ENCODE measurements around the gene GPR37L1. TPM values are rescaled to one million over a fixed set of nuclear protein-coding genes. Genes with fewer than 3 reads are reported as not detected.
"Not testable (repeated sequence)": the region's sequence is repeated elsewhere in the genome, so short reads cannot be mapped to it uniquely, and the experiment has no call there.

Gene GPR37L1
- total and polyA plus RNA-seq, 2 of the 4 experiments (the other 2 are of a cell fraction), result 0.02 TPM; not detected in 1

DNA sequence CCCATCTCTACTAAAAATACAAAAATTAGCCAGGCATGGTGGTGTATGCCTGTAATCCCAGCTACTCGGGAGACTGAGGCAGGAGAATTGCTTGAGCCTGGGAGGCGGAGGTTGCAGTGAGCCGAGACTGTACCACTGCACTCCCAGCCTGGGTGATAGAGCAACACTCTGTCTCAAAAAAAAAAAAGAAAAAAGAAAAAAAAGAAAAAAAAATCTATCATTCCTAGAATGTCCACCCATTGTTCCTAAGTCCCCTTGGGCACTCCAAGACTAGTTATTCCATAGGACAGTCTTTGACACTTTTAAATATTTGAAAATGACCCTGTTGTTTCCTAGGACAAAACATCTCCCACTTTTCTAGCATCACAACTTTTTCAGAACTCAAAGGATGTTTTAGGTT is 18.8 kb downstream of the GPR37L1 start:
- BruUV-seq (replicated peaks); dilution Hi-C loops (cut with HindIII; ENCODE audit: low sequenced_read_pairs, unreplicated experiment): not testable (repeated sequence)
- in situ Hi-C loops (cut with MboI; ENCODE audit: low sequenced_read_pairs), result loop anchor here (25.0 kb wide), 1 partner anchor 604 kb away; the partner anchor contains the start of gene NAV1

More for the DNA sequence above, 18.8 kb downstream of the GPR37L1 start:
- H3K4me2 ChIP-seq (ENCODE audit: low read depth, low read length); POLR2A ChIA-PET (ENCODE audit: unreplicated experiment); H2AK9ac ChIP-seq (replicated peaks; ENCODE audit: low read depth, low read length, poor library complexity); H3K18ac ChIP-seq (ENCODE audit: low read depth, low read length); H2BK5ac ChIP-seq (ENCODE audit: low read depth, low read length, poor library complexity, severe bottlenecking); H3K27ac ChIP-seq (ENCODE audit: insufficient read depth, low read length); H3K56ac ChIP-seq (ENCODE audit: extremely low read depth, insufficient read depth, low read length); H2BK20ac ChIP-seq (ENCODE audit: low read depth, low read length); H3K23ac ChIP-seq (ENCODE audit: low read depth, low read length); H2AK5ac ChIP-seq (ENCODE audit: low read depth, low read length); H3K9ac ChIP-seq (ENCODE audit: low read depth, low read length); intact Hi-C loops (cut with micrococcal nuclease); H4K8ac ChIP-seq (ENCODE audit: low read depth in 2 of 2, low read length in 2 of 2); ATAC-seq (ENCODE audit: low read depth); H3K4ac ChIP-seq (ENCODE audit: low read depth, low read length); H2AFZ ChIP-seq (replicated peaks; ENCODE audit: low read length, poor library complexity); CTCF ChIA-PET; H3K4me1 ChIP-seq (ENCODE audit: control insufficient read depth, insufficient read depth, low read length); H3K27me3 ChIP-seq (ENCODE audit: control insufficient read depth, insufficient read depth, low read length); H2BK120ac ChIP-seq (ENCODE audit: low read depth, low read length); H4K91ac ChIP-seq (ENCODE audit: insufficient read depth, low read depth, low read length); H3K4me3 ChIP-seq (ENCODE audit: insufficient read depth, low read depth, low read length); H2BK15ac ChIP-seq (ENCODE audit: low read depth, low read length); DNase-seq; H4K5ac ChIP-seq (ENCODE audit: low read depth, low read length); H3K9me3 ChIP-seq (ENCODE audit: control insufficient read depth, insufficient read depth, low read length); H3K14ac ChIP-seq (replicated peaks; ENCODE audit: low read depth, low read length): not testable (repeated sequence)
- Histone ChIP-seq H3K9me1 (ENCODE audit: insufficient read depth, low read length) (peaks cover 15% of the 10 kb centered on the region; the same call in 1 of the 2 replicates), H3K36me3 (ENCODE audit: control insufficient read depth, insufficient read depth, low read length) (peaks cover 15% of the 10 kb centered on the region; the same call in 1 of the 2 replicates), H3K79me1 (ENCODE audit: low read depth in 1 of 2, low read length in 2 of 2) (peaks cover 31 to 66% of the 10 kb centered on the region in 2 experiments), H4K20me1 (ENCODE audit: insufficient read depth, low read length) (peaks cover 60% of the 10 kb centered on the region)
- no CpG with 5 or more reads among the region's 3 CpGs for WGBS, 2 experiments (ENCODE audit: extremely low coverage in 2 of 2, insufficient read length in 1 of 2)

Data from IMR-90 (cell line).